Stimulated activated CD4-positive, alpha-beta T cell treated with anti-CD3 and anti-CD28 coated beads, Interleukin-1b, Interleukin-23, amount 100 ng/mL, for 48 hours (primary cell): ENCODE data around the gene TMEM200A.
"Not testable (repeated sequence)": the region's sequence is repeated elsewhere in the genome, so short reads cannot be mapped to it uniquely, and the experiment has no call there.

Experiments
- DNase-seq: peaks from one replicate; pipeline ENCODE4 v3.0.0-alpha.2; 2020

Gene TMEM200A

GRCh38 chr6:130365166-130366106 is at the start of gene TMEM200A:
Gene TMEM200A (plus strand): TSS chr6:130366017. CDS start chr6:130440423, 74,406 bp downstream.
- DNase-seq: peak; percentile 33

GRCh38 chr6:130320908-130321307 is 44.9 kb upstream of the TMEM200A start:
- DNase-seq: no peak

- DNase-seq: peak; percentile 55
Observed at GRCh38 chr6:130322673-130323268, 43.0 kb upstream of the TMEM200A start.

- no peak for DNase-seq
Observed at GRCh38 chr6:130324657-130325056, 41.2 kb upstream of the TMEM200A start.

- DNase-seq: no peak
Observed at GRCh38 chr6:130326496-130326895, 39.3 kb upstream of the TMEM200A start.

DNA sequence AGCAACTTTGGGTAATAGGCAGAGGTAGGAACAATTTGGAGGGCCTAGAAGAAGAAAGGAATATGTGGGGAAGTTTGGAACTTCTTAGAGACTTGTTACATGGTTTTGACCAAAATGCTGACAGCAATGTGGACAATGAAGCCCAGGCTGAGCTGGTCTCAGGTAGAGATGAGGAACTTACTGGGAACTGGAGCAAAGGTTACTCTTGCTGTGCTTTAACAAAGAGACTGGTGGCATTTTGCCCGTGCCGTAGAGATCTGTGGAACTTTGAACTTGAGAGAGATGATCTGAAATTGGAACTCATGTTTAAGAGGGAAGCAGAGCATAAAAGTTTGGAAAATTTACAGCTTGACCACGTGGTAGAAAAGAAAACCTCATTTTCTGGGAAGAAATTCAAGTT is 28.3 kb upstream of the TMEM200A start:
- DNase-seq: no peak

- DNase-seq: not testable (repeated sequence)
Observed at GRCh38 chr6:130346324-130346723, 19.5 kb upstream of the TMEM200A start.

- no peak for DNase-seq
Observed at GRCh38 chr6:130354322-130354721, 11.5 kb upstream of the TMEM200A start.

DNA sequence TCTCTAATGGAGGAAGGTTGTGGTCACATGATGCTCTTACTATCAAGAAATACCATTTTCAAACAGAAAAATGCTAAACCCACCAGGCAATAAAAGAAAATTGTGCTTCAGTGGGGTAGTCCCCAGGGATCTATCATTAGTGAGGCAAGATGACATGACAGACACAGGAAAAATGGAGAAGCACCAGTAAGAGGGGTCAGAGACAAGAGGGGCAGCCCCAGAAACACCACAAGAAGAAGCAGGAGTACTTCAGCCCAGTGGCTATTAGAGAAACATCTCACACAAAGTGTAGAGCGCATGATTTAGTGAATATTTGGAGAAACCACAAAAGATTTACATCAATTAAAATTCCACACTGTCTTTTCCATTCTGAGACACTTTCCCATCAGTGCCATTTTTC is 10.2 kb upstream of the TMEM200A start:
- no peak for DNase-seq

- no peak for DNase-seq
Observed at GRCh38 chr6:130357436-130357835, 8.4 kb upstream of the TMEM200A start.

- no peak for DNase-seq
Observed at GRCh38 chr6:130359736-130360135, 6.1 kb upstream of the TMEM200A start.

- no peak for DNase-seq
Observed at GRCh38 chr6:130362128-130362527, 3.7 kb upstream of the TMEM200A start.

GRCh38 chr6:130364224-130364780 is 1.5 kb upstream of the TMEM200A start:
- no peak for DNase-seq

DNA sequence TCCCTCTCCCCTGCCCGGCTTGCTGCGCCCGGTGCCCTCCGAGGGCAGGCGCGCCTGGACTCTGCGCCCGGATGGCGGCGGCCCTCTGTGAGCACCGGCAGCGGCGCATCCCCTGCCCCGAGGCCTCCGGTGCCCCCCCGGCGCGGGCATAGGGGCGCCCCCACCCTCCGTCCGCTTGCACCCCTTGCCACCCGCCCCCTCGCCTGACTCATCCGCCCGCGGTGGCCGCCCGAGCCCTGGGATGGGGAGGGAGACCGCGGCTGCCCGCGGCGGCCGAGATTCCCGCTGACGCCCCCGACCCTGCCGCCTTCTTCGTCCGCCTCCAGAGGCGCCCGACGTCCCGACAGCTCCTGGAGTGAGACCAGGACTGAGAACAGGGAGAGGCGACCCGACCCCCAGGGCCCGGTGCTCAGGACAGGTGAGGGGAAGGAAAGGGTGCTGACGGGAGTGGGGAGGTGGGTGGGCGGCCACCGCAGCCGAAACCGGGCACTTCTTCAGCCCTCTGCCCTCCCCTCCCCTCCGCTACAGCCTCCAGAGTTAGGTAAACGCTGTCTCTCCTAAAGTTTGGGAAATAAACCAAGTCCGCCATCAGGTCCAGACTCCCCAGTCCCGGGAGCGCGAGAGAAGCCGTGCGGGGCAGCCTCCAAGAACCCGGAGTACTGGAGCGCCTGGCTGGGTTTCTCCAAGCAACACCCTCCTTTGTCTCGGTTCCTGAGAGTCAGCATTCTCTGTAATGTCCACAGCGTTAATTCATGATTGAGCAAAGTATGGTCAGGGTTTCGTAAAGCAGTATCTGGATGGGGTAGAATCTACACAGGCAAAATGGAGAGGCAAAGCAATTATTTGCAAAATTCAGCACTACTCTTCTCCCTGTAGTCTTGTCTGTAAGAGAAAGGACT is 539 bp downstream of the TMEM200A start:
- DNase-seq: peak; percentile 6

GRCh38 chr6:130367767-130368166 is 1.9 kb downstream of the TMEM200A start:
- DNase-seq: no peak

DNA sequence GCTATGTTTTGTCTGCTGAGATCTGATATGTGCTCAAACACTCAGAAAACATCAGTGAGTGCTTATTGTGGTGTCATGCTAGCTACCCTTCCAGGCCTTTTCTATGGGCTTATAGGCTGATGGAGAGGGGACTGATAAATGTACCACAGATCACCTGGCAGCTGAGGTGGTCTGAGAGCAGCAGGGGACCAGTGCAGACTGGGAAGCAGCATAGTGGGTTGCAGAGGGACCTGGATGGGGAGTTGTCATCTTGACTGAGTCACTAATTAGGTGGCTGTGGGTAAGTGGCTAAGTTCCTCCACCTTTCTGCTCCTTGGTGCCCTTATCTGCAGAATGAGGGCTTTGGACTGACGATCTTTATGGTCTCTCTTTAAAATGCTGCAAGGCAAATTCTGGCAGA is 2.8 kb downstream of the TMEM200A start:
- DNase-seq: no peak

GRCh38 chr6:130369831-130370230 is 4.0 kb downstream of the TMEM200A start:
- DNase-seq: no peak

DNA sequence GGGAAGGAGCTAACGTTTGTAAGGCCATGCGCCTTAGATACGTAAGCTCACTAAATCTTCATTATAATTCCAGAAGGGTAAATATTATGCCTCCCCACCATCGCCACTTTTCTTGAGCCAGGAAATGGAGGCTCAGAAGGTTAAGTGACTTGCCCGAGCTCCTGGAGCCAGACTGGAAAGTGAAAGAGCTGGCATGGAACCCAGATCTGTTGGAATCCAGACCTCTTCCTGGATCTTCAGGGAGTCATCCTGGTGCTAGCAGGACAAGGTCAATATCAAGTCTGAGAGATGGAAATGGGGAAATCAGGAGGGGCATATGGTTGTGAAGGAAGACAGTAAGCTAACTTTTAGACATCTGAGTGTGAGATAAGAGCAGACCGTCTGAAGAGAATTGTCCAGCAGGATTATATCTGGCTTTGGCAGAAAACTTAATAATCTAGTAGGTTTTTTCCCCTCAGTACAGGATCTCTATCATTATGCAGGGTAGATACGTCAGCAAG is 6.2 kb downstream of the TMEM200A start:
- DNase-seq: no peak

DNA sequence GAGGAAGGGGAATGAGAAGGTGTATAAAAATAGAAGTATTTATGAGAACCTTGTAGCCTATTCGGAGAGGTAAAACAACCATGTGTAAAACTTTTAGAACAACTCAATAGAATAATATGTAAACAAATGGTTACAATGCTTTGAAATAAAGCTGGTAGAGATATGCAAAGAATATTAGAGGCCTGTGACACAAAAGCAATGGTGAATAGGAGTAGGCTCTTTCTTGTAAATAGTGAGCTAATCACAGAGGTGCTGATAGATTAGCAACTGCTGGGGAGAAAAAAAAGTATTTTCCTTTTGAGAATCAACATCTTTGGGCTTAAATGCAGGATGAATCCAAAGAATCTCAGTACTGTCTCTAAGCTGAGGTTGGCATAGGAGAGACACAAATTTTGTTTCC is 7.0 kb downstream of the TMEM200A start:
- DNase-seq: no peak

DNA sequence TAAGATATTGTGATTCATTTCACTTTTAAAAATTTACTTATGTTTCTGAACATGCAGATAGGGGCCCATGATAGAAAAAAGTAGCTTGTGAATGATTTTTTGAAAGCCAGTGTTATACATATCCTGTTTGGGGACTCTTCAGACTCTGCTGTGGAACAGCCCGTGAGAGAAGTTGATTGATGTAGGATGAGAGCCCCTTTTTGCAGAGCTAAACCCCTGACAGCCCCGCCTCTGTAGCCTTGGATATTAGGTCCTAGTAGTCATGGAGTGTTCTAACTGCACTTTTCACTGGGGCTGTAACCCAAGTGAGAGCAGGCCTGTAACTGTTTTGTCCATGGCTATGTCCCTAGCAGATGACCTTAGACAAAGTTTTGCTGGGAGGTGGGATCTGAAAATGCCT is 8.2 kb downstream of the TMEM200A start:
- DNase-seq: no peak

DNA sequence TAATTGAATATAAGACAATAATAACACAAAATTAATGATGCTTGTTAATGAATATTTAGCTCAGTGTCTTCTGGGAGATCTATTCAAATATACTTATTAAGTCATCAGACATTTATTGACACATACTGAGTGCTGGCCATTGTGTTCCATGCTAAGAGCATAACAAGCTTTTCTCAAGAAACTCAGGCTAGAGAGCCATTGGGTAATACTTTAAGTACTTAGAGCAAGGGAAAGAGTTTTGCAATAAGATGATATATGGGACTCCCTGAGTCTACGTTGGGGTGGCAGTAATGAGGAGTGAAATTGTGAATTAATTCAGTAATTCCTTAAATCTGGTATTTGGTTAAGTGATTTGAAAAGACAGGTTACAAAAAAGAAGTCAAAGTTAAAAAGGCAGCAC is 11.1 kb downstream of the TMEM200A start:
- no peak for DNase-seq

DNA sequence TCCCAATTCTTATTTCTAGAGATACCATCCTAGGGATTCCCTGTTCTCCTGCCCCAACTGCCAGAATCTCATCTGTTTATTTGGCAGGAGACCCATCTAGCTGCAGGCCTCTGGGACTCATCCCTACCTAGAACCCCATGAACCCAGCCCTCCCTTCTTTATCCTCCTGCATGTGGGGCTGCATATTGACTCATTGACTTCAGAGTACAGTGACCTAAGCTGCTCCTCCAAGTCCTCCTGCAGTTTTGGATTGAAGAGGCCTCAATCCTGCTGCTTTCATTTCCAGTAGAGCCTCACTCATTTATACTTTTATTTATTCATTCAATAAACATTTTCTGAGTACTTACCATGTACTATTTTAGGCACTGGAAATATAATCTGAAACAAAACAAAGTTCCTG is 11.6 kb downstream of the TMEM200A start:
- DNase-seq: no peak

DNA sequence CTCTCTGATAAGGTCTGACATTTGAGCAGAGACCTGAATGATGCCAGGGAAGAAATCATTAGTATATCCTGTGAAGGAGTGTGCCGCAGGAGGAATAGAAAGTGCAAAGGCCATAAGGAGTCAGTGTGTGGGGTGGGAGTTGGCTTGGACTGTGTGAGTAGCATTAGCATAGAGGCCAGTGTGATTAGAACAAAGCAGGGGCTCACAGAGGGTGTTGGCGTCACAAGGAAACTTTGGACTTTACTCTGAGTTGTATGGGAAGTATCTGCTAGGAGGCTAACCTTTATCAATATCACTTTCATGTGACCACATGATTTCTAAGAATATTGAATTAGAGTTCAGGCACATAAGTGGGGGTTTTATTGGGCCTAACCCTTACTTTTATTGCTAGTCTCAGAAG is 12.1 kb downstream of the TMEM200A start:
- DNase-seq: no peak
